HEK293 (cell line): ENCODE results near the gene ZNF10.

Experiments used
- CTCF ChIA-PET: fragments of 350-600 bp; formaldehyde crosslinking; extraction: SDS; loops from one replicate; lab custom pipeline; 2021; ENCODE audit warnings: antibody characterized with exemption; lab: Yijun Ruan, JAX
- POLR2A ChIA-PET: fragments of 300-600 bp; formaldehyde crosslinking; extraction: SDS; loops from one replicate; lab custom pipeline; 2020; ENCODE audit warnings: antibody characterized with exemption, inconsistent platforms; lab: Yijun Ruan, JAX
- H3K27ac ChIP-seq: fragments of 200-500 bp; sonication (Bioruptor generic); 2 replicates; pipeline ENCODE4 v1.5.1; 2014; ENCODE audit warnings: low read depth, low read length, control low read depth, inconsistent platforms; ENCODE audit errors: extremely low read depth
- H3K36me3 ChIP-seq, 2 experiments: fragments of 200-500 bp in 1 of 2; sonication (Bioruptor generic) in 1 of 2; 1 replicate in 1 of 2; 2 replicates in 1 of 2; pipeline ENCODE4 v1.5.1; 2014 to 2017; ENCODE audit warnings: inconsistent platforms in 2 of 2, low read length in 2 of 2; ENCODE audit not compliant: control insufficient read depth in 2 of 2, insufficient read depth in 1 of 2
- H3K4me1 ChIP-seq: fragments of 200-500 bp; sonication (Bioruptor generic); 2 replicates; pipeline ENCODE4 v1.5.1; 2014; ENCODE audit warnings: mild to moderate bottlenecking, low read length, inconsistent platforms; ENCODE audit not compliant: control insufficient read depth, insufficient read depth
- H3K4me3 ChIP-seq: 2 replicates; pipeline ENCODE4 v1.5.1; 2011; ENCODE audit warnings: low read depth, mild to moderate bottlenecking, control low read depth, low read length, moderate library complexity
- H3K9me3 ChIP-seq: fragments of 200-500 bp; sonication (Bioruptor generic); 2 replicates; pipeline ENCODE4 v1.5.1; 2014; ENCODE audit warnings: low read depth, low read length, inconsistent platforms; ENCODE audit not compliant: control insufficient read depth, insufficient read depth
- PRDM10 ChIP-seq: fragments of 450-650 bp; formaldehyde crosslinking; IDR thresholded peaks from 2 replicates; pipeline ENCODE4 v1.5.1; 2016; ENCODE audit warnings: missing biosample characterization, missing genetic modification characterization
- ZBTB17 ChIP-seq: fragments of 450-650 bp; formaldehyde crosslinking; IDR thresholded peaks from 2 replicates; pipeline ENCODE4 v1.5.1; 2016; ENCODE audit warnings: missing biosample characterization, missing genetic modification characterization
- ZBTB20 ChIP-seq: fragments of 450-650 bp; formaldehyde crosslinking; IDR thresholded peaks from 2 replicates; pipeline ENCODE4 v1.5.1; 2016; ENCODE audit warnings: missing biosample characterization, missing genetic modification characterization
- ZBTB44 ChIP-seq: fragments of 450-650 bp; IDR thresholded peaks from 2 replicates; pipeline ENCODE4 v1.5.1; 2018; ENCODE audit warnings: missing biosample characterization, mild to moderate bottlenecking, missing genetic modification characterization
- ZFP3 ChIP-seq: fragments of 450-650 bp; formaldehyde crosslinking; IDR thresholded peaks from 2 replicates; pipeline ENCODE4 v1.5.1; 2016; ENCODE audit warnings: low read depth, missing biosample characterization, missing genetic modification characterization
- ZIC2 ChIP-seq: fragments of 450-650 bp; formaldehyde crosslinking; IDR thresholded peaks from 2 replicates; pipeline ENCODE4 v1.5.1; 2016; ENCODE audit warnings: missing biosample characterization, missing genetic modification characterization
- ZNF184 ChIP-seq: fragments of 450-650 bp; IDR thresholded peaks from 2 replicates; pipeline ENCODE4 v1.5.1; 2018; ENCODE audit warnings: missing biosample characterization, mild to moderate bottlenecking, missing genetic modification characterization
- ZNF19 ChIP-seq: fragments of 450-650 bp; formaldehyde crosslinking; IDR thresholded peaks from 2 replicates; pipeline ENCODE4; 2016; ENCODE audit warnings: missing biosample characterization, missing genetic modification characterization, low read depth
- ZNF239 ChIP-seq: fragments of 450-650 bp; formaldehyde crosslinking; IDR thresholded peaks from 2 replicates; pipeline ENCODE4 v1.5.1; 2016; ENCODE audit warnings: missing biosample characterization, missing genetic modification characterization
- ZNF324 ChIP-seq: fragments of 450-650 bp; formaldehyde crosslinking; IDR thresholded peaks from 2 replicates; pipeline ENCODE4 v1.5.1; 2016; ENCODE audit warnings: missing biosample characterization, missing genetic modification characterization
- ZNF37A ChIP-seq: fragments of 450-650 bp; IDR thresholded peaks from 2 replicates; pipeline ENCODE4 v1.5.1; 2018; ENCODE audit warnings: missing biosample characterization, missing genetic modification characterization
- ZNF501 ChIP-seq: fragments of 450-650 bp; formaldehyde crosslinking; IDR thresholded peaks from 2 replicates; pipeline ENCODE4 v1.5.1; 2016; ENCODE audit warnings: missing biosample characterization, missing genetic modification characterization
- ZNF510 ChIP-seq: fragments of 450-650 bp; formaldehyde crosslinking; IDR thresholded peaks from 2 replicates; pipeline ENCODE4 v1.5.1; 2018; ENCODE audit warnings: mild to moderate bottlenecking, missing genetic modification characterization, missing biosample characterization; ENCODE audit not compliant: insufficient replicate concordance
- ZNF658 ChIP-seq: fragments of 450-650 bp; formaldehyde crosslinking; IDR thresholded peaks from 2 replicates; pipeline ENCODE4; 2016; ENCODE audit warnings: missing biosample characterization, missing genetic modification characterization
- ZNF692 ChIP-seq: fragments of 450-650 bp; formaldehyde crosslinking; IDR thresholded peaks from 2 replicates; pipeline ENCODE4 v1.5.1; 2016; ENCODE audit warnings: missing biosample characterization, missing genetic modification characterization
- ZNF843 ChIP-seq: fragments of 450-650 bp; formaldehyde crosslinking; IDR thresholded peaks from 2 replicates; pipeline ENCODE4 v1.5.1; 2016; ENCODE audit warnings: missing biosample characterization, missing genetic modification characterization
- TF ChIP-seq, protein P1 (sequence below): fragments of 450-650 bp; formaldehyde crosslinking; IDR thresholded peaks from 2 replicates; pipeline ENCODE4 v1.5.1; 2016; ENCODE audit warnings: missing biosample characterization, missing genetic modification characterization, borderline replicate concordance

The ZNF10 gene

DNA sequence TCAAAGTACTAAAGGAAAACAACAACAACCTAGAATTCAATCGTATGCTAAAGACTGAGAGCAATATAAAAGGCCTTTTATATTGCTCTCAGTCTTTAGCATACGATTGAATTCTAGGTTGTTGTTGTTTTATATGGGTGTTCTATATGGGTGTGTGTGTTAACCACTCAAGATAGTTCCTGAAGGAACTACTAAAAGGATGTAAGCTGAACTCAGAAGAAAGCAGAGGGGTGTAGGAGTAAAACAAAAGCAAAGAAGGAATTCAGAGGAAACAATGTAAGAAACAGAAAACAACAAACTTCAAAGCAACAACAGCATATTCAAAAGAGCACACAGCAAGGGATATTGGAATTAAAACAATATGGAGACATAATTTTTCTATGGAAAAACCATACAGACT, 5.8 kb upstream of the ZNF10 start:
- Histone ChIP-seq H3K9me3 (peaks cover 7% of the 10 kb centered on the region), H3K4me3 (no peak overlapping the region), H3K27ac (no peak overlapping the region), H3K4me1 (no peaks in the 10 kb centered on the region), H3K36me3 (peaks cover 24 to 50% of the 10 kb centered on the region in 2 experiments; a peak in 2 of 3 replicates)
- ChIA-PET CTCF (no interaction called here), POLR2A (no interaction called here)
- peak; percentile 95 for TF ChIP-seq ZNF510 (tag by site-specific recombination)
- no peak for TF ChIP-seq ZNF19 (tag by site-specific recombination)
- TF ChIP-seq ZNF239: no peak

- POLR2A ChIA-PET: interaction anchor here (0.7 to 1.5 kb wide), 6 partner anchors 48 to 300 kb away, joined by 3 to 12 read pairs (median 6); partner anchors contain the start of genes CHFR, GOLGA3, ZNF26 and ZNF268
- H3K4me3 ChIP-seq: peak overlapping the region; percentile 65
- H3K27ac ChIP-seq: peak overlapping the region; percentile 95
- H3K9me3 ChIP-seq: peaks cover 11% of the 10 kb centered on the region
- H3K36me3 ChIP-seq: peaks cover 24 to 33% of the 10 kb centered on the region in 2 experiments
- CTCF ChIA-PET: no interaction called here
- H3K4me1 ChIP-seq: no peaks in the 10 kb centered on the region
- TF ChIP-seq ZNF692 (tag by site-specific recombination) (no peak), ZBTB17 (no peak), ZNF501 (tag by site-specific recombination) (0 out of 2 replicates have a peak, but pooled peaks have one; percentile 33), ZNF184 (tag by site-specific recombination) (no peak), ZFP3 (tag by site-specific recombination) (no peak), ZBTB20 (tag by site-specific recombination) (no peak), ZNF658 (tag by site-specific recombination) (no peak), ZBTB44 (tag by site-specific recombination) (no peak), ZNF843 (tag by site-specific recombination) (no peak), PRDM10 (no peak), ZIC2 (tag by site-specific recombination) (no peak), ZNF324 (tag by site-specific recombination) (0 out of 2 replicates have a peak, but pooled peaks have one; percentile 32), ZNF37A (no peak)
- TF ChIP-seq, protein P1, sequence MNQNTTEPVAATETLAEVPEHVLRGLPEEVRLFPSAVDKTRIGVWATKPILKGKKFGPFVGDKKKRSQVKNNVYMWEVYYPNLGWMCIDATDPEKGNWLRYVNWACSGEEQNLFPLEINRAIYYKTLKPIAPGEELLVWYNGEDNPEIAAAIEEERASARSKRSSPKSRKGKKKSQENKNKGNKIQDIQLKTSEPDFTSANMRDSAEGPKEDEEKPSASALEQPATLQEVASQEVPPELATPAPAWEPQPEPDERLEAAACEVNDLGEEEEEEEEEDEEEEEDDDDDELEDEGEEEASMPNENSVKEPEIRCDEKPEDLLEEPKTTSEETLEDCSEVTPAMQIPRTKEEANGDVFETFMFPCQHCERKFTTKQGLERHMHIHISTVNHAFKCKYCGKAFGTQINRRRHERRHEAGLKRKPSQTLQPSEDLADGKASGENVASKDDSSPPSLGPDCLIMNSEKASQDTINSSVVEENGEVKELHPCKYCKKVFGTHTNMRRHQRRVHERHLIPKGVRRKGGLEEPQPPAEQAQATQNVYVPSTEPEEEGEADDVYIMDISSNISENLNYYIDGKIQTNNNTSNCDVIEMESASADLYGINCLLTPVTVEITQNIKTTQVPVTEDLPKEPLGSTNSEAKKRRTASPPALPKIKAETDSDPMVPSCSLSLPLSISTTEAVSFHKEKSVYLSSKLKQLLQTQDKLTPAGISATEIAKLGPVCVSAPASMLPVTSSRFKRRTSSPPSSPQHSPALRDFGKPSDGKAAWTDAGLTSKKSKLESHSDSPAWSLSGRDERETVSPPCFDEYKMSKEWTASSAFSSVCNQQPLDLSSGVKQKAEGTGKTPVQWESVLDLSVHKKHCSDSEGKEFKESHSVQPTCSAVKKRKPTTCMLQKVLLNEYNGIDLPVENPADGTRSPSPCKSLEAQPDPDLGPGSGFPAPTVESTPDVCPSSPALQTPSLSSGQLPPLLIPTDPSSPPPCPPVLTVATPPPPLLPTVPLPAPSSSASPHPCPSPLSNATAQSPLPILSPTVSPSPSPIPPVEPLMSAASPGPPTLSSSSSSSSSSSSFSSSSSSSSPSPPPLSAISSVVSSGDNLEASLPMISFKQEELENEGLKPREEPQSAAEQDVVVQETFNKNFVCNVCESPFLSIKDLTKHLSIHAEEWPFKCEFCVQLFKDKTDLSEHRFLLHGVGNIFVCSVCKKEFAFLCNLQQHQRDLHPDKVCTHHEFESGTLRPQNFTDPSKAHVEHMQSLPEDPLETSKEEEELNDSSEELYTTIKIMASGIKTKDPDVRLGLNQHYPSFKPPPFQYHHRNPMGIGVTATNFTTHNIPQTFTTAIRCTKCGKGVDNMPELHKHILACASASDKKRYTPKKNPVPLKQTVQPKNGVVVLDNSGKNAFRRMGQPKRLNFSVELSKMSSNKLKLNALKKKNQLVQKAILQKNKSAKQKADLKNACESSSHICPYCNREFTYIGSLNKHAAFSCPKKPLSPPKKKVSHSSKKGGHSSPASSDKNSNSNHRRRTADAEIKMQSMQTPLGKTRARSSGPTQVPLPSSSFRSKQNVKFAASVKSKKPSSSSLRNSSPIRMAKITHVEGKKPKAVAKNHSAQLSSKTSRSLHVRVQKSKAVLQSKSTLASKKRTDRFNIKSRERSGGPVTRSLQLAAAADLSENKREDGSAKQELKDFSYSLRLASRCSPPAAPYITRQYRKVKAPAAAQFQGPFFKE (tag by site-specific recombination): no peak
These were observed 924 bp upstream of the ZNF10 start for GRCh38 chr12:133129368-133130037.
